ENCODE measurements around the gene ALKBH7. TPM values are rescaled to one million over a fixed set of nuclear protein-coding genes. Genes with fewer than 3 reads are reported as not detected.
"Not testable (repeated sequence)": the region's sequence is repeated elsewhere in the genome, so short reads cannot be mapped to it uniquely, and the experiment has no call there.

ALKBH7 gene
- total and polyA plus RNA-seq, 2 of the 13 experiments (the other 11 are each of a cell fraction or from before 2014, with no cell fraction given) = 29.6 to 45.9 TPM

GRCh38 chr19:6354098-6354674, 18.4 kb upstream of the ALKBH7 start:
- TF ChIP-seq DMTF1 (CRISPR knock-in tag; IDR thresholded peaks at IDR 0.05) (no peak), JUN (CRISPR knock-in tag; IDR thresholded peaks at IDR 0.05) (no peak)
- intact Hi-C loops (cut with micrococcal nuclease; ENCODE audit: unreplicated experiment) = no loop called here

DNA sequence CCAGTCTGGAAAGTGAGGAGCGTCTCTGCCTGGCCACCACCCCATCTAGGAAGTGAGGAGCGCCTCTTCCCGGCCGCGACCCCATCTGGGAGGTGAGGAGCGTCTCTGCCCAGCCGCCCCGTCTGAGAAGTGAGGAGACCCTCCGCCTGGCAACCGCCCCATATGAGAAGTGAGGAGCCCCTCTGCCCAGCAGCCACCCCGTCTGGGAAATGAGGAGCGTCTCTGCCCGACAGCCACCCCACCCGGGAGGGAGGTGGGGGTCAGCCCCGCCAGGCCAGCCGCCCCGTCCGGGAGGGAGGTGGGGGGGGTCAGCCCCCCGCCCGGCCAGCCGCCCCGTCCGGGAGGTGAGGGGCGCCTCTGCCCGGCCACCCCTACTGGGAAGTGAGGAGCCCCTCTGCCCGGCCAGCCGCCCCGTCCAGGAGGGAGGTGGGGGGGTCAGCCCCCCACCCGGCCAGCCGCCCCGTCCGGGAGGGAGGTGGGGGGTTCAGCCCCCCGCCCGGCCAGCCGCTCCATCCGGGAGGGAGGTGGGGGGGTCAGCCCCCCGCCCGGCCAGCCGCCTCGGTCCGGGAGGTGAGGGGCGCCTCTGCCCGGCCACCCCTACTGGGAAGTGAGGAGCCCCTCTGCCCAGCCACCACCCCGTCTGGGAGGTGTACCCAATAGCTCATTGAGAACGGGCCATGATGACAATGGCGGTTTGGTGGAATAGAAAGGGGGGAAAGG, 17.1 kb upstream of the ALKBH7 start:
- intact Hi-C loops (cut with micrococcal nuclease; ENCODE audit: unreplicated experiment); POLR2A ChIA-PET; H3K27ac ChIP-seq (ENCODE audit: extremely low read length, insufficient read depth, low read length); H3K4me2 ChIP-seq (ENCODE audit: low read depth, low read length); CTCF ChIA-PET (ENCODE audit: low intra/inter-chr PET ratio, low total read pairs); H3K79me2 ChIP-seq (ENCODE audit: insufficient read depth, low read length); H2AFZ ChIP-seq (ENCODE audit: low read length); H4K20me1 ChIP-seq (ENCODE audit: insufficient read depth, low read length); DNase-seq (ENCODE audit: low spot score); ATAC-seq; in situ Hi-C loops (cut with HindIII; ENCODE audit: extremely low pct_ligation_motif_present, low pct_unique_long_range_greater_than_20kb); BruUV-seq (replicated peaks); H3K4me3 ChIP-seq (replicated peaks in 1 of 3; ENCODE audit: insufficient read depth in 1 of 3, low read depth in 2 of 3, low read length in 3 of 3); H3K9me3 ChIP-seq (ENCODE audit: low read length); H3K9ac ChIP-seq (ENCODE audit: insufficient read depth, low read depth, low read length); H3K36me3 ChIP-seq (replicated peaks in 1 of 2; ENCODE audit: control insufficient read depth in 1 of 2, insufficient read depth in 2 of 2, low read length in 2 of 2); FAIRE-seq; H3K27me3 ChIP-seq (ENCODE audit: control insufficient read depth in 1 of 2, insufficient read depth in 2 of 2, low read length in 2 of 2): not testable (repeated sequence)
- 0 out of 2 replicates have a peak, but pooled peaks cover 11% of the 10 kb centered on the region for H3K4me1 ChIP-seq (ENCODE audit: insufficient read depth, low read length)
- 68% methylated on average over 10 of the region's 46 CpGs for WGBS (ENCODE audit: low lambda C conversion rate)

More at GRCh38 chr19:6354098-6354674, 18.4 kb upstream of the ALKBH7 start:
- WGBS (ENCODE audit: low lambda C conversion rate) = 29% methylated on average over 4 of the region's 4 CpGs
- Histone ChIP-seq H3K4me3 (replicated peaks in 1 of 3; ENCODE audit: insufficient read depth in 1 of 3, low read depth in 2 of 3, low read length in 3 of 3) (no peak overlapping the region), H3K4me1 (ENCODE audit: insufficient read depth, low read length) (0 out of 2 replicates have a peak, but pooled peaks cover 11% of the 10 kb centered on the region), H4K20me1 (ENCODE audit: insufficient read depth, low read length) (no peaks in the 10 kb centered on the region), H3K27ac (ENCODE audit: extremely low read length, insufficient read depth, low read length) (no peak overlapping the region), H2AFZ (ENCODE audit: low read length) (no peak overlapping the region), H3K9me3 (ENCODE audit: low read length) (no peaks in the 10 kb centered on the region), H3K79me2 (ENCODE audit: insufficient read depth, low read length) (no peaks in the 10 kb centered on the region), H3K27me3 (ENCODE audit: control insufficient read depth in 1 of 2, insufficient read depth in 2 of 2, low read length in 2 of 2) (peaks cover 0 to 4% of the 10 kb centered on the region in 2 experiments; a peak in 2 of 5 replicates), H3K36me3 (replicated peaks in 1 of 2; ENCODE audit: control insufficient read depth in 1 of 2, insufficient read depth in 2 of 2, low read length in 2 of 2) (no peaks in the 10 kb centered on the region), H3K4me2 (ENCODE audit: low read depth, low read length) (no peak overlapping the region), H3K9ac (ENCODE audit: insufficient read depth, low read depth, low read length) (no peak overlapping the region)
- CTCF ChIA-PET (ENCODE audit: low intra/inter-chr PET ratio, low total read pairs) = no interaction called here
- ATAC-seq (no peak), DNase-seq (ENCODE audit: low spot score) (no peak), FAIRE-seq (no peak)
- POLR2A ChIA-PET = interaction anchor here (0.6 kb wide), 1 partner anchor 17 kb away, joined by 3 read pairs; no protein-coding TSS in a partner anchor
- in situ Hi-C loops (cut with HindIII; ENCODE audit: extremely low pct_ligation_motif_present, low pct_unique_long_range_greater_than_20kb) = no loop called here
- no TSS peak for BruUV-seq (replicated peaks)
